CD14-positive monocyte (primary cell): ENCODE data around the gene EEFSEC. TPM values are rescaled to one million over a fixed set of nuclear protein-coding genes. Genes with fewer than 3 reads are reported as not detected.

Experiments
- DNase-seq, 3 donors: peaks; one replicate each; pipeline ENCODE4 v3.0.0-alpha.2; 2011 to 2022
- H2AFZ ChIP-seq: 2 replicates; pipeline ENCODE4 v1.6.0; 2012; ENCODE audit warnings: mild to moderate bottlenecking, low read depth, low read length, inconsistent platforms; ENCODE audit not compliant: insufficient read depth, poor library complexity, severe bottlenecking
- H3K27ac ChIP-seq, 2 donors: 1 replicate in 1 of 2; 2 replicates in 1 of 2; pipeline ENCODE4 v1.5.1; 2012 to 2013; ENCODE audit warnings: low read length in 2 of 2, control low read depth in 1 of 2, inconsistent platforms in 1 of 2, low read depth in 1 of 2, mild to moderate bottlenecking in 1 of 2
- H3K27me3 ChIP-seq, 2 donors: one replicate each; pipeline versions ENCODE4 v1.6.0 to v1.6.1; 2011 to 2013; ENCODE audit warnings: low read length in 2 of 2; ENCODE audit not compliant: control insufficient read depth in 2 of 2, insufficient read depth in 2 of 2
- H3K36me3 ChIP-seq, 2 donors: replicated peaks in 1 of 2; 1 replicate in 1 of 2; 2 replicates in 1 of 2; pipeline versions ENCODE4 v1.5.1 to v1.6.1; 2012 to 2013; ENCODE audit warnings: low read length in 2 of 2, control low read depth in 1 of 2, inconsistent platforms in 1 of 2, mild to moderate bottlenecking in 1 of 2; ENCODE audit not compliant: insufficient read depth in 2 of 2, control insufficient read depth in 1 of 2
- H3K4me1 ChIP-seq, 2 donors: 1 replicate in 1 of 2; 2 replicates in 1 of 2; pipeline versions ENCODE4 v1.5.1 to v1.6.1; 2012 to 2013; ENCODE audit warnings: low read length in 2 of 2, control low read depth in 1 of 2, inconsistent platforms in 1 of 2, mild to moderate bottlenecking in 1 of 2, moderate library complexity in 1 of 2; ENCODE audit not compliant: insufficient read depth in 2 of 2, control insufficient read depth in 1 of 2
- H3K4me2 ChIP-seq: replicated peaks from 2 replicates; pipeline ENCODE3; 2012; ENCODE audit warnings: low read length, moderate library complexity, mild to moderate bottlenecking; ENCODE audit not compliant: poor library complexity, severe bottlenecking; ENCODE audit errors: extremely low read depth
- H3K4me3 ChIP-seq, 3 experiments: fragments of 200-600 bp in 1 of 3; sonication (generic) in 1 of 3; replicated peaks in 1 of 3; 1 replicate in 2 of 3; 2 replicates in 1 of 3; pipeline ENCODE4 v1.5.1; 2011 to 2013; ENCODE audit warnings: low read length in 3 of 3, mild to moderate bottlenecking in 3 of 3, control low read depth in 2 of 3, low read depth in 2 of 3, inconsistent platforms in 1 of 3, moderate library complexity in 1 of 3
- H3K79me2 ChIP-seq: 2 replicates; pipeline ENCODE4 v1.6.0; 2012; ENCODE audit warnings: mild to moderate bottlenecking, control low read depth, inconsistent platforms, low read length, moderate library complexity; ENCODE audit not compliant: insufficient read depth
- H3K9ac ChIP-seq: 2 replicates; pipeline ENCODE4 v1.6.0; 2017; ENCODE audit warnings: low read length, mild to moderate bottlenecking; ENCODE audit not compliant: insufficient read depth, poor library complexity, severe bottlenecking
- H3K9me3 ChIP-seq, 2 donors: replicated peaks in 1 of 2; 1 replicate in 1 of 2; 2 replicates in 1 of 2; pipeline versions ENCODE4 v1.5.1 to v1.6.1; 2012 to 2013; ENCODE audit warnings: low read length in 2 of 2, control low read depth in 1 of 2; ENCODE audit not compliant: control insufficient read depth in 1 of 2, insufficient read depth in 1 of 2
- H4K20me1 ChIP-seq: 2 replicates; pipeline ENCODE4 v1.6.0; 2012; ENCODE audit warnings: mild to moderate bottlenecking, low read length, control low read depth, moderate library complexity; ENCODE audit not compliant: insufficient read depth
- H3K27ac Mint-ChIP-seq, 7 donors: one replicate each; pipeline ENCODE4 v1.8.0; 2020; ENCODE audit warnings: mild to moderate bottlenecking in 7 of 7, mixed read lengths in 7 of 7, moderate library complexity in 6 of 7, inconsistent platforms in 2 of 7
- H3K27me3 Mint-ChIP-seq, 3 donors: one replicate each; pipeline ENCODE4 v1.8.0; 2021 to 2022; ENCODE audit warnings: low read depth in 3 of 3, mild to moderate bottlenecking in 3 of 3, mixed read lengths in 3 of 3, moderate library complexity in 3 of 3, inconsistent platforms in 1 of 3
- H3K36me3 Mint-ChIP-seq, 2 donors: one replicate each; pipeline ENCODE4 v1.8.0; 2020; ENCODE audit warnings: mixed read lengths in 2 of 2, inconsistent platforms in 1 of 2, mild to moderate bottlenecking in 1 of 2
- H3K4me1 Mint-ChIP-seq: one replicate; pipeline ENCODE4 v1.8.0; 2020; ENCODE audit warnings: mild to moderate bottlenecking, mixed read lengths
- H3K4me3 Mint-ChIP-seq, 2 donors: one replicate each; pipeline ENCODE4 v1.8.0; 2020; ENCODE audit warnings: mild to moderate bottlenecking in 2 of 2, mixed read lengths in 2 of 2, moderate library complexity in 1 of 2
- H3K9me3 Mint-ChIP-seq, 7 donors: one replicate each; pipeline ENCODE4 v1.8.0; 2020 to 2022; ENCODE audit warnings: mixed read lengths in 7 of 7, mild to moderate bottlenecking in 6 of 7, moderate library complexity in 6 of 7, inconsistent platforms in 2 of 7
- CTCF ChIP-seq: fragments of 200-600 bp; IDR thresholded peaks from one replicate; pipeline ENCODE4 v1.8.0; 2022; ENCODE audit warnings: antibody characterized with exemption, mild to moderate bottlenecking
- WGBS: methylation state at CpG from one replicate; pipeline ENCODE4 v1.1.5; 2013; ENCODE audit warnings: missing lambda C conversion rate; ENCODE audit not compliant: insufficient coverage; 5-methylcytosine and 5-hydroxymethylcytosine counted together
- intact Hi-C, 2 donors: fragments of 100-400 bp; cut with micrococcal nuclease; formaldehyde crosslinking; loops; one replicate each; pipeline versions ENCODE4 v1.15.0 to v1.15.1; 2023
- polyA plus RNA-seq, 3 donors: library from polyadenylated mRNA; depleted of rRNA in 1 of 3; unstranded in 2 of 3; stranded (reverse) in 1 of 3; fragments of 300-500 nt in 2 of 3; fragments of >200 nt in 1 of 3; fragmentation: Illumina TruSeq in 2 of 3; gene quantifications; 1 replicate in 2 of 3; 2 replicates in 1 of 3; pipeline ENCODE4 v1.2.3, GENCODE V29; 2012 to 2021

EEFSEC gene
- polyA plus RNA-seq, 3 donors, result 13.3 to 14.9 (median 14.9) TPM

GRCh38 chr3:128214056-128214455 is 60.8 kb downstream of the EEFSEC start:
- H3K4me3 ChIP-seq, result no peak overlapping the region
- no peak overlapping the region for H2AFZ ChIP-seq
- DNase-seq, result no peak
- H3K36me3 Mint-ChIP-seq, result peaks cover 3 to 4% of the 10 kb centered on the region in 2 donors
- no peak for TF ChIP-seq CTCF
- H4K20me1 ChIP-seq, result peaks cover 5% of the 10 kb centered on the region
- H3K9ac ChIP-seq, result no peak overlapping the region
- no CpG with 5 or more reads among the region's 2 CpGs for WGBS
- no peaks in the 10 kb centered on the region for H3K79me2 ChIP-seq
- no peak overlapping the region for H3K4me3 Mint-ChIP-seq
- H3K4me2 ChIP-seq, result no peak overlapping the region
- no peaks in the 10 kb centered on the region for H3K4me1 Mint-ChIP-seq
- no peaks in the 10 kb centered on the region for H3K27me3 ChIP-seq
- peaks cover 0 to 1% (median 0%) of the 10 kb centered on the region in 7 donors for H3K9me3 Mint-ChIP-seq
- no peaks in the 10 kb centered on the region for H3K27me3 Mint-ChIP-seq
- H3K4me1 ChIP-seq, result no peaks in the 10 kb centered on the region
- H3K27ac Mint-ChIP-seq, result no peak overlapping the region
- intact Hi-C loops, result no loop called here
- H3K27ac ChIP-seq, result no peak overlapping the region
- no peaks in the 10 kb centered on the region for H3K36me3 ChIP-seq
- H3K9me3 ChIP-seq, result no peaks in the 10 kb centered on the region

- Mint-ChIP-seq H3K9me3 (peaks cover 0 to 5% (median under 1%) of the 10 kb centered on the region in 7 donors), H3K27me3 (no peaks in the 10 kb centered on the region), H3K27ac (no peak overlapping the region), H3K36me3 (peaks cover 5 to 7% of the 10 kb centered on the region in 2 donors), H3K4me1 (no peaks in the 10 kb centered on the region), H3K4me3 (no peak overlapping the region)
- Histone ChIP-seq H3K9me3 (no peaks in the 10 kb centered on the region), H3K4me3 (no peak overlapping the region), H3K27ac (no peak overlapping the region), H3K4me1 (no peaks in the 10 kb centered on the region), H3K79me2 (no peaks in the 10 kb centered on the region), H3K27me3 (no peaks in the 10 kb centered on the region), H4K20me1 (peaks cover 5% of the 10 kb centered on the region), H3K4me2 (no peak overlapping the region), H3K36me3 (peaks cover 0 to under 1% of the 10 kb centered on the region in 2 donors), H2AFZ (no peak overlapping the region), H3K9ac (no peak overlapping the region)
- WGBS, result 100% methylated on average over 2 of the region's 2 CpGs
- no peak for TF ChIP-seq CTCF
- intact Hi-C loops, result no loop called here
- no peak for DNase-seq
These were observed 62.0 kb downstream of the EEFSEC start for GRCh38 chr3:128215290-128215689.
